A549 (cell line): ENCODE measurements around the gene NFASC. TPM values are rescaled to one million over a fixed set of nuclear protein-coding genes. Genes with fewer than 3 reads are reported as not detected.

Experiments used
- ATAC-seq, 2 experiments: fragments of 200-7000 bp in 1 of 2; fragments of >200 bp in 1 of 2; cut with Nextera tagmentation in 1 of 2; cut with Tn5 transposase in 1 of 2; 3 replicates each; pipeline versions ENCODE4 v1.8.0 to v1.9.1; 2018 to 2020; ENCODE audit warnings: mild to moderate bottlenecking in 1 of 2, moderate library complexity in 1 of 2
- CTCF ChIA-PET: fragments of 300-600 bp; sonication (Branson Sonifier 250); formaldehyde crosslinking; extraction: SDS; loops from one replicate; lab custom pipeline; 2021; ENCODE audit warnings: antibody characterized with exemption, inconsistent platforms; lab: Yijun Ruan, JAX
- POLR2A ChIA-PET: fragments of 350-600 bp; formaldehyde crosslinking; extraction: SDS; loops from one replicate; lab custom pipeline; 2021; ENCODE audit warnings: antibody characterized with exemption, inconsistent platforms; lab: Yijun Ruan, JAX
- DNase-seq, 2 experiments: peaks; one replicate each; pipeline versions ENCODE4 v3.0.0 to v3.0.0-alpha.2; 2011 to 2016; ENCODE audit warnings: low read depth in 1 of 2, low spot score in 1 of 2
- FAIRE-seq: peaks from 2 replicates; lab custom pipeline; 2011; peaks lifted over from hg19 to GRCh38; lab: Jason Lieb, UNC
- H3K27ac ChIP-seq, 2 experiments: fragments of >200 bp; sonication (Bioruptor Twin); formaldehyde crosslinking; 3 replicates each; pipeline ENCODE4 v1.5.1; 2016 to 2017
- H3K4me1 ChIP-seq: fragments of >200 bp; sonication (Bioruptor Twin); formaldehyde crosslinking; 3 replicates; pipeline ENCODE4 v1.6.1; 2016
- H3K4me2 ChIP-seq: fragments of >200 bp; sonication (Bioruptor Twin); formaldehyde crosslinking; 3 replicates; pipeline ENCODE4 v1.6.1; 2016
- H3K4me3 ChIP-seq: fragments of >200 bp; sonication (Bioruptor Twin); formaldehyde crosslinking; 3 replicates; pipeline ENCODE4 v1.5.1; 2016
- H3K9me3 ChIP-seq: fragments of >200 bp; sonication (Bioruptor Twin); formaldehyde crosslinking; 3 replicates; pipeline ENCODE4 v1.6.1; 2016
- BHLHE40 ChIP-seq: IDR thresholded peaks from 2 replicates; pipeline ENCODE4 v1.6.1; 2012; ENCODE audit warnings: low read depth, low read length, inconsistent platforms
- CHD4 ChIP-seq: fragments of 200-600 bp; sonication (generic); IDR thresholded peaks from 2 replicates; pipeline ENCODE4 v1.6.1; 2016; ENCODE audit warnings: antibody characterized with exemption, mild to moderate bottlenecking, borderline replicate concordance
- FOSB ChIP-seq: fragments of 250-450 bp; sonication (Bioruptor Pico); IDR thresholded peaks from 2 replicates; pipeline ENCODE4 v1.5.0; 2020; ENCODE audit warnings: mild to moderate bottlenecking, moderate library complexity
- FOSL2 ChIP-seq, 2 experiments: fragments of 450-650 bp in 1 of 2; fragments of >200 bp in 1 of 2; sonication (Bioruptor Twin) in 1 of 2; formaldehyde crosslinking; IDR thresholded peaks; 2 replicates each; pipeline versions ENCODE4 v1.5.0 to v1.6.1; 2016 to 2020; ENCODE audit warnings: mild to moderate bottlenecking in 1 of 2, moderate library complexity in 1 of 2
- GATA3 ChIP-seq: IDR thresholded peaks from 2 replicates; pipeline ENCODE4 v1.6.1; 2012; ENCODE audit warnings: borderline replicate concordance
- HDAC2 ChIP-seq: fragments of 200-600 bp; sonication (generic); IDR thresholded peaks from 2 replicates; pipeline ENCODE4 v1.6.1; 2016
- HOXB13 ChIP-seq: fragments of 250-450 bp; sonication (Bioruptor Pico); IDR thresholded peaks from 2 replicates; pipeline ENCODE4 v1.5.0; 2020; ENCODE audit warnings: low read depth, mild to moderate bottlenecking, moderate library complexity
- HOXB5 ChIP-seq: fragments of 250-450 bp; sonication (Bioruptor Pico); IDR thresholded peaks from 2 replicates; pipeline ENCODE4 v1.5.0; 2020; ENCODE audit warnings: mild to moderate bottlenecking, moderate library complexity
- JUNB ChIP-seq: fragments of >200 bp; sonication (Bioruptor Twin); formaldehyde crosslinking; IDR thresholded peaks from 2 replicates; pipeline ENCODE4 v1.6.1; 2016
- KDM5A ChIP-seq: fragments of 200-600 bp; sonication (generic); IDR thresholded peaks from 2 replicates; pipeline ENCODE4 v1.6.1; 2016; ENCODE audit warnings: antibody characterized with exemption, mild to moderate bottlenecking
- MAFK ChIP-seq: fragments of 450-650 bp; IDR thresholded peaks from 2 replicates; pipeline ENCODE4 v1.6.1; 2014; ENCODE audit not compliant: partially characterized antibody
- MYC ChIP-seq: IDR thresholded peaks from 2 replicates; pipeline ENCODE4 v1.6.1; 2012; ENCODE audit warnings: mild to moderate bottlenecking, inconsistent platforms, low read length, improper control_type of control experiment, borderline replicate concordance
- NFE2L2 ChIP-seq: fragments of 150-350 bp; conservative IDR thresholded peaks from 2 replicates; pipeline ENCODE4 v1.6.1; 2014; ENCODE audit warnings: low read length
- NPAS2 ChIP-seq: fragments of 250-450 bp; sonication (Bioruptor Pico); IDR thresholded peaks from 2 replicates; pipeline ENCODE4 v1.8.0; 2022; ENCODE audit warnings: mild to moderate bottlenecking, moderate library complexity, borderline replicate concordance
- NR3C1 ChIP-seq: fragments of >200 bp; sonication (Bioruptor Twin); formaldehyde crosslinking; IDR thresholded peaks from 3 replicates; pipeline ENCODE4 v1.6.1; 2017
- POLR2A ChIP-seq: IDR thresholded peaks from 2 replicates; pipeline ENCODE4 v1.6.1; 2012; ENCODE audit warnings: mild to moderate bottlenecking, low read length
- POLR2AphosphoS2 ChIP-seq: conservative IDR thresholded peaks from 2 replicates; pipeline ENCODE4 v1.6.1; 2012; ENCODE audit warnings: low read length, improper control_type of control experiment, inconsistent platforms
- RAD21 ChIP-seq, 2 experiments: fragments of >200 bp in 1 of 2; sonication (Bioruptor Twin) in 1 of 2; formaldehyde crosslinking in 1 of 2; IDR thresholded peaks in 1 of 2; conservative IDR thresholded peaks in 1 of 2; 2 replicates in 1 of 2; 3 replicates in 1 of 2; pipeline ENCODE4 v1.6.1; 2012 to 2018; ENCODE audit warnings: inconsistent platforms in 1 of 2
- RCOR1 ChIP-seq: fragments of 150-350 bp; IDR thresholded peaks from 2 replicates; pipeline ENCODE4 v1.6.1; 2014; ENCODE audit warnings: antibody characterized with exemption, low read length, low read depth
- TFCP2L1 ChIP-seq: fragments of 250-450 bp; sonication (Bioruptor Pico); IDR thresholded peaks from 2 replicates; pipeline ENCODE4 v1.5.0; 2021; ENCODE audit warnings: mild to moderate bottlenecking
- ZFP36 ChIP-seq: fragments of 450-650 bp; IDR thresholded peaks from 2 replicates; pipeline ENCODE4 v1.6.1; 2014; ENCODE audit warnings: borderline replicate concordance; ENCODE audit not compliant: partially characterized antibody
- ZNF302 ChIP-seq: fragments of 250-450 bp; sonication (Bioruptor Pico); IDR thresholded peaks from 2 replicates; pipeline ENCODE4 v1.9.0; 2021; ENCODE audit warnings: inconsistent platforms, mild to moderate bottlenecking, moderate library complexity
- WGBS: methylation state at CpG from one replicate; pipeline ENCODE4 v1.1.6; 2017; ENCODE audit errors: missing lambda C conversion rate; 5-methylcytosine and 5-hydroxymethylcytosine counted together
- polyA plus RNA-seq, 4 experiments: library from polyadenylated mRNA; depleted of rRNA in 3 of 4; stranded (reverse); fragments of >200 nt; fragmentation: RNase III in 1 of 4; extraction: RNeasy Plus Mini Kit Qiagen cat#74134 plus additional on column Dnase treatment in 1 of 4; gene quantifications; 2 replicates in 3 of 4; 3 replicates in 1 of 4; pipeline ENCODE4 v1.2.3, GENCODE V29; 2011 to 2017
- TF ChIP-seq, protein P1 (sequence below): fragments of >200 bp; sonication (Bioruptor Twin); formaldehyde crosslinking; IDR thresholded peaks from 3 replicates; pipeline ENCODE4 v1.6.1; 2016
- TF ChIP-seq, protein P2 (sequence below): fragments of 250-450 bp; sonication (Bioruptor Pico); IDR thresholded peaks from 2 replicates; pipeline ENCODE4 v1.5.0; 2021; ENCODE audit warnings: mild to moderate bottlenecking, moderate library complexity, borderline replicate concordance
- TF ChIP-seq, protein P3 (sequence below): fragments of 150-350 bp; IDR thresholded peaks from 2 replicates; pipeline ENCODE4 v1.6.1; 2014; ENCODE audit warnings: low read depth, mild to moderate bottlenecking, low read length
- TF ChIP-seq, protein P4 (sequence below): fragments of 250-450 bp; sonication (Bioruptor Pico); IDR thresholded peaks from 2 replicates; pipeline ENCODE4 v1.5.0; 2020; ENCODE audit warnings: low read depth, mild to moderate bottlenecking, moderate library complexity

The NFASC gene
- polyA plus RNA-seq, 2 of the 4 experiments (the other 2 are of a cell fraction): 0.27 to 0.39 TPM

DNA sequence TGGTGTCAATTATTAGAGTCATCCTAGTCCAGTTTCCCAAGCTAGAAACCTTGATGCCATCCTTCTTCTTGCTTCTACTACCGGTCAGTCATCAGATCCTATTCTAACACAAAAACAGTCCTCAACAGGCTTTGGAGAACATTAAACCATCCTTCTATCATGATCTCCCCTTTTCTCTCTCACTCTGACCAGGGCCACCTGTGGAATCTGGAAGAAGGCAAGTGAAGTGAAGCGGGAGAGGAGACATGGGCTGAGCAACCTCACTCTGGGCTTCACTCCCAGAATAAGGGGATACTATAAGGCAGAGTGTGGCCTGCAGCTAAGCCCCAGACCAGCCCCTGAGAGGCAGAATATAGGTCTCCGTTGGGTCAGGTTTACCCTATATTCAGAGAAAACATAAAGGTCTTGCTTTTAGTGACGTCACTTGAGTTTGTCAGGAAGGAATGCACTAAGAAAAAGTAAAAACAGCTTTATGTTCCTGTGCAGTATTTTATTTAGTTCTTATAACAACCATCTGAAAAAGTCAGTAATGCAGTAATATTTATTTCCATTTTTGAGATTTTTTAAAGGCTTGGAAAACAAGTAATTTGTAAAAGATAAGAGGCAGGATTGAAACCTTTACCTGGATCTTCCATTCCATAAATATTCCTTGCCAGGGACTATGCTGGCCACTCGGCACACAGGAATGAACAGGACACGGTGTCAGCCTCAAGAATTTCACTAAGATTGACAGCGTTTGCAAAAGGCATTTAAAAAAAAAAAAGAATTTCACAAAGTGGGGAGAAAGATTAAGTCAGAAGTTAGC lies 61.3 kb downstream of the NFASC start (continued):
- TF ChIP-seq, protein P1, sequence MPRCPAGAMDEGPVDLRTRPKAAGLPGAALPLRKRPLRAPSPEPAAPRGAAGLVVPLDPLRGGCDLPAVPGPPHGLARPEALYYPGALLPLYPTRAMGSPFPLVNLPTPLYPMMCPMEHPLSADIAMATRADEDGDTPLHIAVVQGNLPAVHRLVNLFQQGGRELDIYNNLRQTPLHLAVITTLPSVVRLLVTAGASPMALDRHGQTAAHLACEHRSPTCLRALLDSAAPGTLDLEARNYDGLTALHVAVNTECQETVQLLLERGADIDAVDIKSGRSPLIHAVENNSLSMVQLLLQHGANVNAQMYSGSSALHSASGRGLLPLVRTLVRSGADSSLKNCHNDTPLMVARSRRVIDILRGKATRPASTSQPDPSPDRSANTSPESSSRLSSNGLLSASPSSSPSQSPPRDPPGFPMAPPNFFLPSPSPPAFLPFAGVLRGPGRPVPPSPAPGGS: no peak

DNA sequence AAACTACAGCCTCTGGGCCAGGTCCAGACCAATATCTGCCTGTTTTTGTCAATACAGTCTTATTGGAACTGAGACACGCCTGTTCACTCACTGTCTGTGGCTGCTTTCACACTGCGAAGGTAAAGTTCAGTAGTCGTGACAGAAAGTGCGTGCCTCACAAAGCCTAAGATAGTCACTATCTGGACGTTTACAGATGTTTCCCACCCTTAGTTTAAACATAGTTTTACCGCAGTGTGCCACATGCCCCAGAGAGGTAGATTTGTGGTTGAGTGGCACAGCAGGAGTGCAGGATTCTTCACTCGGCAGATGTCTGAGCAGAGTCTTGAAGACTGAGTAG lies 61.9 kb downstream of the NFASC start:
- DNase-seq (no peak), FAIRE-seq (no peak), ATAC-seq (no peak)
- no peaks in the 10 kb centered on the region for H3K9me3 ChIP-seq
- POLR2A ChIA-PET: no interaction called here
- 38% methylated on average over 7 of the region's 7 CpGs for WGBS
- H3K27ac ChIP-seq: no peak overlapping the region
- H3K4me2 ChIP-seq: no peak overlapping the region
- CTCF ChIA-PET: interaction anchor here (3.1 kb wide), 1 partner anchor 9 kb away, joined by 18 read pairs; no protein-coding TSS in a partner anchor
- no peak for TF ChIP-seq POLR2A
- no peak for TF ChIP-seq CHD4
- no peak for TF ChIP-seq HOXB13 (CRISPR knock-in tag)
- TF ChIP-seq BHLHE40: no peak
- TF ChIP-seq GATA3: no peak
- no peak for TF ChIP-seq FOSB (CRISPR knock-in tag)
- no peak for TF ChIP-seq JUNB
- TF ChIP-seq HDAC2: no peak
- TF ChIP-seq MYC: no peak
- TF ChIP-seq, protein P2, sequence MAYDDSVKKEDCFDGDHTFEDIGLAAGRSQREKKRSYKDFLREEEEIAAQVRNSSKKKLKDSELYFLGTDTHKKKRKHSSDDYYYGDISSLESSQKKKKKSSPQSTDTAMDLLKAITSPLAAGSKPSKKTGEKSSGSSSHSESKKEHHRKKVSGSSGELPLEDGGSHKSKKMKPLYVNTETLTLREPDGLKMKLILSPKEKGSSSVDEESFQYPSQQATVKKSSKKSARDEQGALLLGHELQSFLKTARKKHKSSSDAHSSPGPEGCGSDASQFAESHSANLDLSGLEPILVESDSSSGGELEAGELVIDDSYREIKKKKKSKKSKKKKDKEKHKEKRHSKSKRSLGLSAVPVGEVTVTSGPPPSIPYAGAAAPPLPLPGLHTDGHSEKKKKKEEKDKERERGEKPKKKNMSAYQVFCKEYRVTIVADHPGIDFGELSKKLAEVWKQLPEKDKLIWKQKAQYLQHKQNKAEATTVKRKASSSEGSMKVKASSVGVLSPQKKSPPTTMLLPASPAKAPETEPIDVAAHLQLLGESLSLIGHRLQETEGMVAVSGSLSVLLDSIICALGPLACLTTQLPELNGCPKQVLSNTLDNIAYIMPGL (CRISPR knock-in tag): no peak
- no peak for TF ChIP-seq HOXB5 (CRISPR knock-in tag)
- TF ChIP-seq ZFP36: no peak
- no peak for TF ChIP-seq FOSL2 (IDR thresholded peaks at IDR 0.05)
- no peak for TF ChIP-seq FOSL2 (CRISPR knock-in tag; IDR thresholded peaks at IDR 0.05)
- no peak for TF ChIP-seq KDM5A
- TF ChIP-seq ZNF302: no peak
- no peaks in the 10 kb centered on the region for H3K4me1 ChIP-seq
- no peak overlapping the region for H3K4me3 ChIP-seq

DNA sequence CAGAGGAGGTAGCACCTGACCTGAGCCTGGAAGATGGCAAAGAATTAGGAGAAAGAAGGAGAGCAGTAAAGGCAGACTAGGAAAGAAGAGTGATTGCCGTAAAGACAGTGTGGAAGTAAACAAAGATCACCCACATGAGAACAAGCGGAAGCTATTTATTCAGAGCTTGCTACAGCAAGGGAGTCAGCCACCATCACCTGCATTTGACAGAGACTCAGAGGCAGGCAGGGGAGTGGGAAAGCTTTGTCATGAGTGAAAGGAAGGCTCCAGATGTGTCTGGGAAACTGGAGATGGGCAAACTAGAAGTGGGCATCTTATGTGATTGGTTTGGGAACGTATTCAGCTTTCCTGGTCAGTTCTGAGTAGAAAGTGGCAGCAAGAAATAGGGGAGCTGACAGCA lies 64.5 kb downstream of the NFASC start:
- Histone ChIP-seq H3K4me2 (no peak overlapping the region), H3K4me3 (no peak overlapping the region), H3K27ac (no peak overlapping the region), H3K4me1 (no peaks in the 10 kb centered on the region), H3K9me3 (no peaks in the 10 kb centered on the region)
- CTCF ChIA-PET: interaction anchor here (1.6 to 1.9 kb wide), 2 partner anchors 16 to 128 kb away, joined by 5 to 7 read pairs; no protein-coding TSS in a partner anchor
- POLR2A ChIA-PET: no interaction called here
- FAIRE-seq: no peak
- no peak for DNase-seq
- ATAC-seq: peak in 1 of 2 experiments; percentile 19; a peak in 3 of 6 replicates
- WGBS: 51% methylated on average over 3 of the region's 3 CpGs
- TF ChIP-seq FOSB (CRISPR knock-in tag) (no peak), NR3C1 (no peak), NFE2L2 (no peak), TFCP2L1 (CRISPR knock-in tag) (no peak), MAFK (no peak), POLR2AphosphoS2 (no peak), RCOR1 (no peak), POLR2A (no peak), MYC (no peak), NPAS2 (CRISPR knock-in tag) (no peak), CHD4 (no peak), RAD21 (conservative IDR thresholded peaks at IDR 0.05 in 1 of 2, IDR thresholded peaks at IDR 0.05 in 1 of 2) (no peak)
- TF ChIP-seq, protein P2 (CRISPR knock-in tag): no peak
- TF ChIP-seq, protein P3, sequence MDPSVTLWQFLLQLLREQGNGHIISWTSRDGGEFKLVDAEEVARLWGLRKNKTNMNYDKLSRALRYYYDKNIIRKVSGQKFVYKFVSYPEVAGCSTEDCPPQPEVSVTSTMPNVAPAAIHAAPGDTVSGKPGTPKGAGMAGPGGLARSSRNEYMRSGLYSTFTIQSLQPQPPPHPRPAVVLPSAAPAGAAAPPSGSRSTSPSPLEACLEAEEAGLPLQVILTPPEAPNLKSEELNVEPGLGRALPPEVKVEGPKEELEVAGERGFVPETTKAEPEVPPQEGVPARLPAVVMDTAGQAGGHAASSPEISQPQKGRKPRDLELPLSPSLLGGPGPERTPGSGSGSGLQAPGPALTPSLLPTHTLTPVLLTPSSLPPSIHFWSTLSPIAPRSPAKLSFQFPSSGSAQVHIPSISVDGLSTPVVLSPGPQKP: no peak
- TF ChIP-seq, protein P1: no peak
- TF ChIP-seq, protein P4, sequence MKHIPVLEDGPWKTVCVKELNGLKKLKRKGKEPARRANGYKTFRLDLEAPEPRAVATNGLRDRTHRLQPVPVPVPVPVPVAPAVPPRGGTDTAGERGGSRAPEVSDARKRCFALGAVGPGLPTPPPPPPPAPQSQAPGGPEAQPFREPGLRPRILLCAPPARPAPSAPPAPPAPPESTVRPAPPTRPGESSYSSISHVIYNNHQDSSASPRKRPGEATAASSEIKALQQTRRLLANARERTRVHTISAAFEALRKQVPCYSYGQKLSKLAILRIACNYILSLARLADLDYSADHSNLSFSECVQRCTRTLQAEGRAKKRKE (CRISPR knock-in tag): no peak
